PC-3 (cell line): Measurements from ENCODE around the gene PSPN.

Experiments
- EZH2 ChIP-seq: fragments of 300-600 bp; sonication (generic); IDR thresholded peaks from one replicate; pipeline ENCODE4 v1.6.1; 2017; ENCODE audit warnings: antibody characterized with exemption, mild to moderate bottlenecking, low read length; ENCODE audit not compliant: unreplicated experiment
- EZH2phosphoT487 ChIP-seq: fragments of 300-600 bp; sonication (generic); IDR thresholded peaks from 2 replicates; pipeline ENCODE4 v1.6.1; 2018; ENCODE audit warnings: mild to moderate bottlenecking, antibody characterized with exemption, low read length, borderline replicate concordance
- TF ChIP-seq, protein P1 (sequence below): fragments of 300-600 bp; sonication (generic); conservative IDR thresholded peaks from 2 replicates; pipeline ENCODE4 v1.5.1; 2017; ENCODE audit warnings: antibody characterized with exemption, low read depth, mild to moderate bottlenecking, low read length

DNA sequence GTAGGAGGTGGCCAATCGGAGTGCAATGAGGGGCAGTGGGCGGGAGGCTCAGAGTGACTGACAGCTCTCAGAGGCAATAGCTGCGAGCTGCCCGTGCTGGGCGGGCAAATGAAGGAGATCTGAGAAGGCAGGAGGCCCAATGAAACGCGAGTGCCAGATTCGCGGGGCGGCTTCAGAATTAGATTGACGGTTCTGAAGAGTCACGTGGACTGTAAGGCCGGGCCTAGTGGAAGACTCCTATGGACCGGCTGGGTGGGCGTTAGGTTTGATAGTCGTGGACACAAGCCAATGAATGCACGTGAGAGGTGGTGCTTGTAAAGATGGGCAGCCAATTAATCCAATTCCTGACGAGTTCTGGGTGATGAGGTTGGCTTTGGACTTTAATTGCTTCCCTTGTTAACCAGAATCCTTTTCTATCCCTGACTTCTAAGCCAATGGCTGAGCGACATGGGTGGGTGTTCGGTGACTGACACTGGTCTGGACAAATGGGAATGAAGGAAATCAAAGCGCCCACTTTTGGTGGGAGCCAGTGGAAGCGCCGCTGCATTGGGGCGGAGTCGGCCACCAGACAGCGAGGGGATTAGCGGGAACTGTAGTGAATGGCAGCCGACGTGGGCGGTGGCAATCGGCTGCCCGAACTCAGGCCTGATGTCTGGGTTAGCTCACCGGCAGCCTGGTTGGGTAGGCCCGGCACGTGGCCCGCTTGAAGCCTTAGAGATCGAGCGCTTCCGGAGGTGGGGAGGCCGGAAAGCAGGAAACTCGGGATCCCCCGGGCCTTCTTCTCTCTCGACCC is 49.4 kb upstream of the PSPN start:
- TF ChIP-seq, protein P1, sequence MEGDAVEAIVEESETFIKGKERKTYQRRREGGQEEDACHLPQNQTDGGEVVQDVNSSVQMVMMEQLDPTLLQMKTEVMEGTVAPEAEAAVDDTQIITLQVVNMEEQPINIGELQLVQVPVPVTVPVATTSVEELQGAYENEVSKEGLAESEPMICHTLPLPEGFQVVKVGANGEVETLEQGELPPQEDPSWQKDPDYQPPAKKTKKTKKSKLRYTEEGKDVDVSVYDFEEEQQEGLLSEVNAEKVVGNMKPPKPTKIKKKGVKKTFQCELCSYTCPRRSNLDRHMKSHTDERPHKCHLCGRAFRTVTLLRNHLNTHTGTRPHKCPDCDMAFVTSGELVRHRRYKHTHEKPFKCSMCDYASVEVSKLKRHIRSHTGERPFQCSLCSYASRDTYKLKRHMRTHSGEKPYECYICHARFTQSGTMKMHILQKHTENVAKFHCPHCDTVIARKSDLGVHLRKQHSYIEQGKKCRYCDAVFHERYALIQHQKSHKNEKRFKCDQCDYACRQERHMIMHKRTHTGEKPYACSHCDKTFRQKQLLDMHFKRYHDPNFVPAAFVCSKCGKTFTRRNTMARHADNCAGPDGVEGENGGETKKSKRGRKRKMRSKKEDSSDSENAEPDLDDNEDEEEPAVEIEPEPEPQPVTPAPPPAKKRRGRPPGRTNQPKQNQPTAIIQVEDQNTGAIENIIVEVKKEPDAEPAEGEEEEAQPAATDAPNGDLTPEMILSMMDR, result no peak
- TF ChIP-seq EZH2phosphoT487 (no peak), EZH2 (no peak)
